Osteocyte (in vitro differentiated cells): ENCODE data around the gene TAPT1. TPM values are rescaled to one million over a fixed set of nuclear protein-coding genes. Genes with fewer than 3 reads are reported as not detected.

Experiments used
- DNase-seq: peaks from one replicate; pipeline ENCODE4 v3.0.0; 2021; ENCODE audit warnings: mixed read lengths; ENCODE audit not compliant: unreplicated experiment; ENCODE audit errors: extremely low spot score
- H3K27ac Mint-ChIP-seq: one replicate; pipeline ENCODE4 v1.8.0; 2021; ENCODE audit warnings: mild to moderate bottlenecking, mixed read lengths; ENCODE audit not compliant: unreplicated experiment
- H3K27me3 Mint-ChIP-seq: one replicate; pipeline ENCODE4 v1.8.0; 2021; ENCODE audit warnings: mixed read lengths; ENCODE audit not compliant: unreplicated experiment
- H3K36me3 Mint-ChIP-seq: one replicate; pipeline ENCODE4 v1.8.0; 2021; ENCODE audit warnings: mixed read lengths; ENCODE audit not compliant: unreplicated experiment
- H3K4me1 Mint-ChIP-seq: one replicate; pipeline ENCODE4 v1.8.0; 2021; ENCODE audit warnings: mixed read lengths; ENCODE audit not compliant: unreplicated experiment
- H3K4me3 Mint-ChIP-seq: one replicate; pipeline ENCODE4 v1.8.0; 2021; ENCODE audit warnings: mild to moderate bottlenecking, moderate library complexity, mixed read lengths; ENCODE audit not compliant: unreplicated experiment
- H3K9me3 Mint-ChIP-seq: one replicate; pipeline ENCODE4 v1.8.0; 2021; ENCODE audit warnings: mixed read lengths; ENCODE audit not compliant: unreplicated experiment
- total RNA-seq: library from RNA; stranded (reverse); gene quantifications from 2 replicates; pipeline ENCODE4 v1.2.1, GENCODE V29; 2021
- TF ChIP-seq, protein P1 (sequence below): fragments of 200-600 bp; sonication (generic); IDR thresholded peaks from 2 replicates; pipeline ENCODE4 v1.5.0; 2021; ENCODE audit warnings: antibody characterized with exemption, mild to moderate bottlenecking, moderate library complexity

Gene TAPT1
- total RNA-seq, 1 donor from 2014 or later, result 31.7 TPM

DNA sequence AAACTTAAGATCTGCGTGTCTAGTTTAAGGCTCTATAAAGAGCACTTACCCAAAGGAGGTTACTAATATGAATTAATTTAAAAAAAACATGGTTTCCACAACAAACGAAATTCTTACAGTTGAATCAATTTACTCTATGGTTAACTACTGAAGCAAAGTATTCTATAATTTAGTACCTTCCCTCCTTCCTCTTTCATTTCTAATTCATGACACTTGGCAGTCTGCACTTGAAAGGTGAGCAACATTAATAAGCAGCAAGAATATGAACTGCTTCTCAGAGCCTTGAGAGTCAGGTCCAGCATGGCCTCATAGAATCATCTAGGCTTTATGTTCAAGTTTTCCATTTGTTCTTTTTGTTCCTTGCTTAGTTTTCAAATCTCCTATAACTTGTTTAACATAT, 42.7 kb downstream of the TAPT1 start:
- TF ChIP-seq, protein P1, sequence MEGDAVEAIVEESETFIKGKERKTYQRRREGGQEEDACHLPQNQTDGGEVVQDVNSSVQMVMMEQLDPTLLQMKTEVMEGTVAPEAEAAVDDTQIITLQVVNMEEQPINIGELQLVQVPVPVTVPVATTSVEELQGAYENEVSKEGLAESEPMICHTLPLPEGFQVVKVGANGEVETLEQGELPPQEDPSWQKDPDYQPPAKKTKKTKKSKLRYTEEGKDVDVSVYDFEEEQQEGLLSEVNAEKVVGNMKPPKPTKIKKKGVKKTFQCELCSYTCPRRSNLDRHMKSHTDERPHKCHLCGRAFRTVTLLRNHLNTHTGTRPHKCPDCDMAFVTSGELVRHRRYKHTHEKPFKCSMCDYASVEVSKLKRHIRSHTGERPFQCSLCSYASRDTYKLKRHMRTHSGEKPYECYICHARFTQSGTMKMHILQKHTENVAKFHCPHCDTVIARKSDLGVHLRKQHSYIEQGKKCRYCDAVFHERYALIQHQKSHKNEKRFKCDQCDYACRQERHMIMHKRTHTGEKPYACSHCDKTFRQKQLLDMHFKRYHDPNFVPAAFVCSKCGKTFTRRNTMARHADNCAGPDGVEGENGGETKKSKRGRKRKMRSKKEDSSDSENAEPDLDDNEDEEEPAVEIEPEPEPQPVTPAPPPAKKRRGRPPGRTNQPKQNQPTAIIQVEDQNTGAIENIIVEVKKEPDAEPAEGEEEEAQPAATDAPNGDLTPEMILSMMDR, result no peak
- no peak overlapping the region for H3K27ac Mint-ChIP-seq
- H3K4me1 Mint-ChIP-seq, result no peaks in the 10 kb centered on the region
- H3K4me3 Mint-ChIP-seq, result no peak overlapping the region
- no peaks in the 10 kb centered on the region for H3K27me3 Mint-ChIP-seq
- H3K36me3 Mint-ChIP-seq, result peaks cover 26% of the 10 kb centered on the region
- DNase-seq, result no peak
- no peaks in the 10 kb centered on the region for H3K9me3 Mint-ChIP-seq

DNA sequence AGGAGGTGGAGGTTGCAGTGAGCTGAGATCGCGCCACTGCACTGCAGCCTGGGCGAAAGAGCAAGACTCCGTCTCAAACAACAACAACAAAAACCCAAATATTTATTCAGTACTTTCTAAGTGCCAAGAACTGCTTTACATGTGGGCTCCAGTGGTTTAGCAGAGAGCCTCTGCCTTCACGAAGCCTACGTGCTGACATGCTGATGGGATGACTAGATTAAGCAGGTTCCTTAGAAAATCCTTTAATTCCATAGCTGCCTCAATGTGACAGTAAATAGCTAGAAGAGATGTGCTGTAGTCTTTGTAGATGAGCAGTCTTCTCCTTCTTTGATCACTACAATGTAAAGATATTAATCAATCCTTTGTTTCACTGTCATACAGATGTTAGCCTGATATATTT, 49.6 kb downstream of the TAPT1 start:
- H3K27ac Mint-ChIP-seq, result no peak overlapping the region
- peaks cover 18% of the 10 kb centered on the region for H3K36me3 Mint-ChIP-seq
- no peak overlapping the region for H3K4me3 Mint-ChIP-seq
- DNase-seq, result no peak
- TF ChIP-seq, protein P1, result no peak
- no peaks in the 10 kb centered on the region for H3K27me3 Mint-ChIP-seq
- H3K9me3 Mint-ChIP-seq, result no peaks in the 10 kb centered on the region
- no peaks in the 10 kb centered on the region for H3K4me1 Mint-ChIP-seq

DNA sequence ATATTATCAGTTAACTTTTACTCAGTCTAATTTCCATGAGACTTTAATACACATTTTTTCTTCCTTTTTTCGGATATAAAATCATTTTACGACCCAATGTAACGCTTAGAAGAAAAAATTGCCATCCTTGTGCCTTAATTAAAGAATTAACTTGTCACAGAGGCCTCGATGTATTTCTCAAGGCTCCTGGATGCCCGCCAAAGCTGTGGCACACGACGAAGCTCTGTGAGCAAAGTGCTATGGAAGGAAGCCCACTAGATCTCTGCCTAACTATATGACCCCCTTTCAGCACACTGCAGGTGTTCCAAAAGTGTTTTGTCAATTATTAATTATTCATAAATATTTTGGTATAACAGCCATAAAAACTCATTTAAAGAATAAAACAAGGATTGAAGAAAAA, 54.4 kb downstream of the TAPT1 start:
- TF ChIP-seq, protein P1, result no peak
- peaks cover 17% of the 10 kb centered on the region for H3K36me3 Mint-ChIP-seq
- no peak overlapping the region for H3K27ac Mint-ChIP-seq
- H3K27me3 Mint-ChIP-seq, result no peaks in the 10 kb centered on the region
- no peak overlapping the region for H3K4me3 Mint-ChIP-seq
- no peaks in the 10 kb centered on the region for H3K9me3 Mint-ChIP-seq
- H3K4me1 Mint-ChIP-seq, result no peaks in the 10 kb centered on the region
- DNase-seq, result no peak

DNA sequence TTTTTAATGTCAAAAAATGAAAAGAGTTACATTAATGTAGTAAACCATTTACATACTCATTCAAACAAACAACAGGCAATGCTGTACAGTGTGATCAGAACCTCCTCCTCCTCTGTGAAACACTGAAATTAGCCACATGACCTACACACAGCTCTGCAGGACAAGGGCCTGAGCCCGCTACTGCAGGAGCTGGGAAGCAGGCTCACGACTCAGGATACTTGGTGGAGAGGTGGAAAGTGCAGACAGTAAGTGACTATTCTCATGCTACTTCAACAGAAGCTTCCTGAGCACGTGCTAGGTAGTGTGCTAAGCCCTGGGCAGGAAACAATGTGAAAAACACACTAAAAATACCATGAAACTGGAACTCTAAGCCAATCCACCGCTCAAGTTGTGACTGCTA, 56.8 kb downstream of the TAPT1 start:
- H3K4me3 Mint-ChIP-seq, result no peak overlapping the region
- H3K4me1 Mint-ChIP-seq, result no peaks in the 10 kb centered on the region
- H3K27me3 Mint-ChIP-seq, result no peaks in the 10 kb centered on the region
- peaks cover 36% of the 10 kb centered on the region for H3K36me3 Mint-ChIP-seq
- no peak overlapping the region for H3K27ac Mint-ChIP-seq
- TF ChIP-seq, protein P1, result no peak
- no peak for DNase-seq
- H3K9me3 Mint-ChIP-seq, result no peaks in the 10 kb centered on the region

DNA sequence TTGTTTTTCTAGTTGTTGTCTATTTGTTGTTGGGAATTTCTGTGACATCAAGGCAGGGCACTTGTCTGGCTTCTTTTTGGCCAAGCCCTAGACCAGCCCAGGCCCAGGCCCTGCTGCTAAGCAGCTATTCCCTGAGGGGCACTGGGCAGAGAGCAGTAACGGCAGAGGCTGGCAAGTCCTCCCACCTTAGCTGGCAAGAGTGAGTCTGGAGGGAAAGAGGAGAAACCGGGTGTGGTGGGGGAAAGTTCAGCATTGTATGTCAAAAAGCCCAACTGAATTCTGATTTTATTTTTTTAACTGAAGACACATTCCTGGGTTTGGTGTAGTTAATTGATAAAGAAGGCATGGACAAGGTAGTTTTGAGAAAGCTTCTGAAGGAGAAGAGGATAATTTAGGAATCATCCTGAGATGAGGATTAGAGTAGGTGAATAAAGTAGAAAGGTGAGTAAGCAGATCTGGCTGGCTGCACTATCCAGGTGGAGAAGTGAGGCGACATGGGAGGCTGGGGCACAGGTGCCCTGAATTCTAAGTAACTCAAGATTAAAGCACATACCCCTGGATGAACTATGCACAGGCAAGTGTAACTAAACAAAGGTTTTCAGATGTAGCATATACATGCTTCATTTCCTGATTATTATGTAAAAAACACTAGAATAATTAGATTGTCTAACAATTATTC, 57.4 kb downstream of the TAPT1 start:
- peaks cover 43% of the 10 kb centered on the region for H3K36me3 Mint-ChIP-seq
- no peak overlapping the region for H3K4me3 Mint-ChIP-seq
- no peak for DNase-seq
- TF ChIP-seq, protein P1, result no peak
- no peak overlapping the region for H3K27ac Mint-ChIP-seq
- H3K4me1 Mint-ChIP-seq, result no peaks in the 10 kb centered on the region
- H3K9me3 Mint-ChIP-seq, result no peaks in the 10 kb centered on the region
- no peaks in the 10 kb centered on the region for H3K27me3 Mint-ChIP-seq
